ENCODE results near the gene PSKH1. TPM values are rescaled to one million over a fixed set of nuclear protein-coding genes. Genes with fewer than 3 reads are reported as not detected.

The PSKH1 gene
- total RNA-seq, 4 donors from 2014 or later: 16.1 to 24.6 (median 19.9) TPM

GRCh38 chr16:67923414-67924116 is 30.5 kb downstream of the PSKH1 start:
- DNase-seq (ENCODE audit: low spot score) (no peak), ATAC-seq (ENCODE audit: low FRiP score) (no peak)
- TF ChIP-seq CTCF (IDR thresholded peaks at IDR 0.05): no peak

GRCh38 chr16:67924140-67924906 is 31.3 kb downstream of the PSKH1 start:
- DNase-seq (ENCODE audit: low spot score) (no peak), ATAC-seq (ENCODE audit: low FRiP score) (no peak)
- no peak for TF ChIP-seq CTCF (IDR thresholded peaks at IDR 0.05)

- no peak for TF ChIP-seq CTCF (IDR thresholded peaks at IDR 0.05)
- no peak for ATAC-seq (ENCODE audit: low FRiP score)
- no peak for DNase-seq (ENCODE audit: low spot score)
These were observed 33.2 kb downstream of the PSKH1 start for GRCh38 chr16:67926181-67926750.

- DNase-seq (ENCODE audit: low spot score): no peak
- no peak for ATAC-seq (ENCODE audit: low FRiP score)
- no peak for TF ChIP-seq CTCF (IDR thresholded peaks at IDR 0.05)
These were observed 34.3 kb downstream of the PSKH1 start for GRCh38 chr16:67927131-67927941.

GRCh38 chr16:67928147-67928546 is 35.1 kb downstream of the PSKH1 start:
- ATAC-seq (ENCODE audit: low FRiP score) (no peak), DNase-seq (ENCODE audit: low spot score) (no peak)
- TF ChIP-seq CTCF (IDR thresholded peaks at IDR 0.05): no peak

GRCh38 chr16:67928561-67929364 is 35.7 kb downstream of the PSKH1 start:
- TF ChIP-seq CTCF (IDR thresholded peaks at IDR 0.05): peak in 1 of 3 donors; percentile 71
- DNase-seq (ENCODE audit: low spot score): peak; percentile 56
- ATAC-seq (ENCODE audit: low FRiP score): peak; percentile 46

All from omental fat pad (tissue), 4 donors.